ENCODE results near the gene SLC38A3.

DNA sequence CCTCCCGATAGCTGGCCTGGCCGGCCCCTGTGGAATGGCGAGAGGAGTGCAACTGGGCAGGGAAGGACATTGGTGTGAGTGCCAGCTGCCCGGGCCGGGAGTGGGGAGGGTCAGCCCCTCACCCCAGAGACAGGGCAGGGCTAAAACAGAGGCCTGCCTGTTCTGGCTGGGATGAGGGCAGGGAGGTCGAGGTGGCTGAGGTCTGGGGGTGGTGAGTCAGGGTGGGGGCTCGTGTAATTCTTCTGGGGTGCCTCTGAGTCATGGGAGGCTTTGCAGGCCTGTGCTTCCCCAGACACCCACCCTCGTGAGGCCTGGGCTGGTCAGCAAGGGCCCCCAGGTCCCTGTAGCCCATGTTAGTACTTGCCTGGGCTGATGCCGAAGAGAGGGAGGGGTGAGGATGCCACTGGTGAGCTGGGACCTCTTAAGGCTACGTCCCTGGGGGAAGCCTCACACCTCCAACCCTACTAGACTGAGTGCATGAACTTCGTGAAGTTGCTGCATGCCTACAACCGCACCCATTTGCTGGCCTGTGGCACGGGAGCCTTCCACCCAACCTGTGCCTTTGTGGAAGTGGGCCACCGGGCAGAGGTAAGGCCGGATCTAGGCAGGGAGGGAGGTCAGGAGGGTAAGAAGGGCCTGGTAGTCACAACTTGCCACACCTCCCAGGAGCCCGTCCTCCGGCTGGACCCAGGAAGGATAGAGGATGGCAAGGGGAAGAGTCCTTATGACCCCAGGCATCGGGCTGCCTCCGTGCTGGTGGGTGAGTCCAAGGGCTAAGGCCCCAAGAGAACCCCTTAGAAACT is 65.6 kb downstream of the SLC38A3 start:
- TF ChIP-seq, protein P1, sequence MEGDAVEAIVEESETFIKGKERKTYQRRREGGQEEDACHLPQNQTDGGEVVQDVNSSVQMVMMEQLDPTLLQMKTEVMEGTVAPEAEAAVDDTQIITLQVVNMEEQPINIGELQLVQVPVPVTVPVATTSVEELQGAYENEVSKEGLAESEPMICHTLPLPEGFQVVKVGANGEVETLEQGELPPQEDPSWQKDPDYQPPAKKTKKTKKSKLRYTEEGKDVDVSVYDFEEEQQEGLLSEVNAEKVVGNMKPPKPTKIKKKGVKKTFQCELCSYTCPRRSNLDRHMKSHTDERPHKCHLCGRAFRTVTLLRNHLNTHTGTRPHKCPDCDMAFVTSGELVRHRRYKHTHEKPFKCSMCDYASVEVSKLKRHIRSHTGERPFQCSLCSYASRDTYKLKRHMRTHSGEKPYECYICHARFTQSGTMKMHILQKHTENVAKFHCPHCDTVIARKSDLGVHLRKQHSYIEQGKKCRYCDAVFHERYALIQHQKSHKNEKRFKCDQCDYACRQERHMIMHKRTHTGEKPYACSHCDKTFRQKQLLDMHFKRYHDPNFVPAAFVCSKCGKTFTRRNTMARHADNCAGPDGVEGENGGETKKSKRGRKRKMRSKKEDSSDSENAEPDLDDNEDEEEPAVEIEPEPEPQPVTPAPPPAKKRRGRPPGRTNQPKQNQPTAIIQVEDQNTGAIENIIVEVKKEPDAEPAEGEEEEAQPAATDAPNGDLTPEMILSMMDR (IDR thresholded peaks at IDR 0.05), result no peak
- TF ChIP-seq EZH2 (IDR thresholded peaks at IDR 0.05; ENCODE audit: borderline replicate concordance, insufficient read depth, low read depth, low read length, poor library complexity, severe bottlenecking), result no peak

Measured in B cell (primary cell).